Hematopoietic multipotent progenitor cell treated with erythropoietin and hydrocortisone succinate and interleukin-3 and kit ligand, for 17 days (in vitro differentiated cells): ENCODE results near the gene TCF7L1.

ENCODE experiments used
- DNase-seq: peaks from one replicate; pipeline ENCODE4 v3.0.0-alpha.2; 2015; ENCODE audit warnings: low spot score

TCF7L1 gene

DNA sequence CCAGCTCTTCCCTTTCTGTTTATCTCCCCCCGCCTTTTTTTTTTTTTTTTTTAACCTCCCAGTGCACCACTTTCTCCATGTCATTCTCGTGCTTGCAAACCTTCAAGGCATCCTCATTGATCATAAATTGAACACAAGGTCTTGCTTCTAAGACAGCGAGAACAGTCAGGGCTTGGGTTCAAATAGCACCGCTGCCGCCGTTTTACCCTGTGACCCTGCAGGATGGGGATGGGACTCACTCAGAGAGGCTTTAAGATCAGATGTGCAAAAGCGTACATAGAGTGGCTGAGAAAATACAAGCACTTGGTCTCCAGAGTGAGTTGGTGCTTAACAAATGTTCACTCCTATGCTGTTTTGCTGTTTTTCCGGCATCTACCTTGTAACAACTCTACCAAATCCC, 93.6 kb downstream of the TCF7L1 start:
- no peak for DNase-seq

DNA sequence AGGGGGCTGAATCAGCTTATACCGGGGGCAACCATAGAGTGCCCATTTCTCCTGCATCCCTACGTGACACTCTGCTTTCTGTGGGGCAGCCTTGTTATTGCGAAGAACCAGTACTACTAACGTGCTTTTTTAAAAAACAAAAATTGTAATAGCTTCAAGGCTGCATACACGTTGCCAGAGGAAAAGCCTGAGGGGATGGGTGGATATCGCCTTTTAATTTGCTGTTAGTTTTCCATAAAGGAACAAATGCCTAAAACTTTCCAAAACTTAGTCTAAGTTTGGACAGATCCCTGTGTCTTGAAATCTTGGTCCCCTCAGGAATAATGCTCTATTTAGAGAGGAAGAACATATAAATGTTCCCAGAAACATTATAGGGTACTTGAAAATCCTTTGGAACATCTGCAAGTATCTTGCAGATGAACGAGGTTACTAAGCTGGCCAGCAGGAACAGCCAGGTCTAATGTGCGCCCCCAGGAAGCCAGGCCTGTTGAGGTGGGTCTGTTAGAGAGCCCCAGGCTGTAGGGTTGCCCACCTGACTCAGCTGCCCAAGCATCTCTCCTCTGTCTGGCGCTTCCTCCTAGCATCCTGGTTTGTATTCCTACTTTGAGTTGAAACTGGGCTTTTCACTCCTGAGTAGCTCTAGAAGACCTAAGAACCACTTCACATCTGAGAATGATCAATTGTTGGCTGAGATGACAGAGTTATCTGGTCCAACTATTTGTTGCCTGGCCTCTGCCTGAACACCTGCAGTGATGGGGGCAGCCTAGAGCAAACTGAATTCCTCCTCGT, 97.7 kb downstream of the TCF7L1 start:
- DNase-seq: no peak

DNA sequence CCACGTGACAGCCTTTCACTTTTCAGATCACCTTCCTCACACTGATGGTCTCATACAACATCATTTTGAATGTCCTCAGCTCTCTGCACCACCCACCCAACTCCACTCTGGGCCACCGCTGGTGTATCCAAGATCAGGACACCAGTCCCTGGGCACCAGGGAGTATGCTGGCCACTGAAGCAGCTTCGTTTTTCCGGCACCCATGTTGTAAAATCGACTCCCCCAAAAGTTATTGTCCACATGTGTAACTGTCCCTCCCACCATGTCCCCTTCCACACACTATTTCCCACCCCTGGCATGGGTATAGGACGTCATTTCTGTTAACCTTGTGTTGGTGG, 98.2 kb downstream of the TCF7L1 start:
- no peak for DNase-seq

DNA sequence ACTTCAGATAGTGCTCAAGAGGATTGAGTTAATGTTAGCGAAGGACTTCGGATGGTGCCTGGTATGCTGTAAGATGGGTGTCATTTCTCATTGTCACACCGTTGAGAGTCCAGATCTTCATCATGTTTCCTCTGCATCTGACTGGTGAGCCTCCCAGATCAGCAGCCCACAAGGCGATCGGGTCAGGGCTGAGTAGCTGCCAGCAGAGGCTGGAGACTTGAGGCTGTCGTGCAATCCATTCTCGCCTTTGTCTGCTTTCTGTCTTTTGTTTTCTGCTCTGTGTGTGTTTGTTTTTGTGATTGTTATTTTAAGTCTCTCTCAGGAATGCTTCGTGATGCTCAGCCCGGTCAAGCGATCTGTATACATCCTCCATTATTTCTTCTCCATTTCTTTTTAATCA, 98.8 kb downstream of the TCF7L1 start:
- no peak for DNase-seq

- no peak for DNase-seq
These were observed 101.7 kb downstream of the TCF7L1 start for GRCh38 chr2:85234868-85235267.

- no peak for DNase-seq
These were observed 102.1 kb downstream of the TCF7L1 start for GRCh38 chr2:85235281-85235680.

GRCh38 chr2:85236084-85236483, 102.9 kb downstream of the TCF7L1 start:
- no peak for DNase-seq

- DNase-seq: no peak
These were observed 104.8 kb downstream of the TCF7L1 start for GRCh38 chr2:85237849-85238565.

DNA sequence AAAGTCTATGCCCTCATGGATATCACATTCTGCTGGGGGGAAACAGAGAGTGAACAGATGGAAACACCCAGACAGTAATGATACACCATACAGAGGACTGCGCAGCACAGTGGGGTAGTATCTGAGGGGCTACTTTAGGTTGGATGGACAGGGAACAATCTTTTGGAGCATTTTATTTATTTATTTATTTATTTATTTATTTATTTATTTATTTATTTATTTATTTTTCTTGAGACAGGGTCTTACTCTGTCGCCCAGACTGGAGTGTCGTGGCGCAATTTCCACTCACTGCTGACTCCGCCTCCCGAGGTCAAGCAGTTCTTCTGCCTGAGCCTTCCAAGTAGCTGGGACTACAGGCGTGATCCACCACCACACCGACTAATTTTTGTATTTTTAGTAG, 105.4 kb downstream of the TCF7L1 start:
- no peak for DNase-seq

DNA sequence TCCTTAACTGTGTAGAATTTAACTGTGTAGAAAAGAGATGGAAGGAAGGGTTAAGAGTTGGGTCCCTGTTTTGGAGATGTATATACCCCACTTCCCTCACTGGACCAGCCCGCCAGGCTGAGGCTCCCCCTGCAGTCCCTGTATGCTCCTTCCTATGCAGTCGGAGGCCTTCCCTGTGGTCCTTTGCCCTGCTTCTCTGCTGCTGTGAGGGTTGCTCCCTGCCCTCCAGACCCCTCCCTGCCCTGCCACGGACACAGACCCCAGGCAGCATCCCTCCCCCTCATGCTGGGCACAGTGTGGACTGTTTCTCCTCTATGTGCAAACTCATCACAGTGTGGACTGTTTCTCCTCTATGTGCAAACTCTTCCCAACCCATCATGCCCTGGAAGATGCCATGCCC, 105.9 kb downstream of the TCF7L1 start:
- no peak for DNase-seq

GRCh38 chr2:85240055-85240454, 106.9 kb downstream of the TCF7L1 start:
- DNase-seq: no peak

DNA sequence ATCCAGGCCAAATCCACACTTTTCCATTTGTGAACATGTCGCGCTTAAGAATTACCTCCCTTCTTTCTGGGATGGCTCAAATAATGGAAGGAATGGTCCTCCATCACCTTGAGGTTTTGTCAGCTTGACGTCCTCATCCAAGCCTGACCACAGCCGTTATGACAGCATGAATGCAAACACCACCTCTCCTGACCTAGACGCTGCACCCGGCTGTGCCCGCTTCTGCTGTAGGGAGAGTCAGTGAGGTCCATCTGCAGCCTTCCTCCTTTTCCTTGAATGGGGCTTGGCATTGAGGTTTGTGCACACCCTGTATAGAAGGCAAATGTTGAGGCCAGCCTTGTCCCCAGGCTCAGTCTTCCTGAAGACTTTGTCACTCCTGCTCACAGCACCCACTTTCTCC, 109.1 kb downstream of the TCF7L1 start:
- no peak for DNase-seq

- DNase-seq: no peak
These were observed 110.2 kb downstream of the TCF7L1 start for GRCh38 chr2:85243101-85244072.

- no peak for DNase-seq
These were observed 111.6 kb downstream of the TCF7L1 start for GRCh38 chr2:85244828-85245227.

- no peak for DNase-seq
These were observed 112.7 kb downstream of the TCF7L1 start for GRCh38 chr2:85245891-85246290.

GRCh38 chr2:85246348-85246747, 113.2 kb downstream of the TCF7L1 start:
- DNase-seq: no peak

- DNase-seq: no peak
These were observed 114.4 kb downstream of the TCF7L1 start for GRCh38 chr2:85247610-85248009.

GRCh38 chr2:85248773-85249509, 115.7 kb downstream of the TCF7L1 start:
- no peak for DNase-seq

DNA sequence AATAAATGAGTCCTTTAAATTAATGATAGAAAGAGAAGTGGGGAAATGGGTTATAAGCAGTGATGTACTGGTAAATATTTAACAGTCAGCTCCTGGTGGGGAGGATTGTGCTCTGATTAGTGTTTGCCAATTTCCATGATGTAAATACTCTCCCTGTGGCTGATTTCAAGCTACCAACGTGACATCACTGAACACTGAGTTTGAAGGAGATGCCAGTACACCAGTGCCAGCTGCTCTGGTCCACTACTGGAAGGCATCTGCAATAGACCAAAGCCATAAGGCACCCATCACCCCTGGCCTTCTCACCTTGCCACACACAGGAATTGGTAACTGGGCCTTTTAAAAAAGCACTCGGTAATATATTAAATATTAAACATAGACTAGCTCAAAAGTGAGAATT, 116.9 kb downstream of the TCF7L1 start:
- DNase-seq: no peak

- no peak for DNase-seq
These were observed 118.0 kb downstream of the TCF7L1 start for GRCh38 chr2:85251070-85251616.

- DNase-seq: no peak
These were observed 120.7 kb downstream of the TCF7L1 start for GRCh38 chr2:85253890-85254289.
